GM12878 (cell line): ENCODE data around the gene REPIN1. TPM values are rescaled to one million over a fixed set of nuclear protein-coding genes. Genes with fewer than 3 reads are reported as not detected.

Experiments used
- ATAC-seq: fragments of 200-7000 bp; cut with Tn5 transposase; 3 replicates; pipeline ENCODE4 v1.9.1; 2020; ENCODE audit warnings: mild to moderate bottlenecking, moderate library complexity
- BruUV-seq: library from RNA; stranded (reverse); fragments of 400-500 nt; replicated peaks from 2 replicates; lab custom pipeline; 2021; lab: Mats Ljungman, UMichigan
- CTCF ChIA-PET: fragments of 300-600 bp; sonication (Branson Sonifier 250); formaldehyde crosslinking; extraction: SDS; loops from one replicate; lab custom pipeline; 2021; ENCODE audit warnings: inconsistent platforms; lab: Yijun Ruan, JAX
- POLR2A ChIA-PET: fragments of 350-600 bp; formaldehyde crosslinking; extraction: SDS; loops from one replicate; lab custom pipeline; 2021; ENCODE audit warnings: inconsistent platforms; lab: Charles Lee
- RAD21 ChIA-PET: fragments of 300-600 bp; sonication (Branson Sonifier 250); formaldehyde crosslinking; loops from one replicate; lab custom pipeline; 2023; ENCODE audit warnings: antibody characterized with exemption; ENCODE audit not compliant: unreplicated experiment; lab: Charles Lee
- SMC1A ChIA-PET: fragments of 300-600 bp; sonication (Branson Sonifier 250); formaldehyde crosslinking; loops from one replicate; lab custom pipeline; 2023; ENCODE audit not compliant: unreplicated experiment, uncharacterized antibody; lab: Charles Lee
- DNase-seq: peaks from one replicate; pipeline ENCODE4 v3.0.0-alpha.2; 2011; ENCODE audit warnings: low read depth, low spot score
- FAIRE-seq: peaks from 3 replicates; lab custom pipeline; 2011; peaks lifted over from hg19 to GRCh38; lab: Jason Lieb, UNC
- H2AFZ ChIP-seq: 2 replicates; pipeline ENCODE4 v1.6.0; 2011; ENCODE audit warnings: low read depth, low read length, control low read depth; ENCODE audit not compliant: control insufficient read depth
- H3K27ac ChIP-seq: 2 replicates; pipeline ENCODE4 v1.5.1; 2011; ENCODE audit warnings: control low read depth; ENCODE audit not compliant: control insufficient read depth, insufficient read depth
- H3K27me3 ChIP-seq, 2 experiments: replicated peaks in 1 of 2; 2 replicates each; pipeline versions ENCODE4 v1.6.0 to v1.6.1; 2011; ENCODE audit warnings: low read length in 1 of 2; ENCODE audit not compliant: control insufficient read depth in 2 of 2, insufficient read depth in 2 of 2
- H3K36me3 ChIP-seq, 2 experiments: 2 replicates each; pipeline ENCODE4 v1.5.1; 2011; ENCODE audit warnings: low read length in 1 of 2; ENCODE audit not compliant: control insufficient read depth in 2 of 2, insufficient read depth in 2 of 2
- H3K4me1 ChIP-seq: 2 replicates; pipeline ENCODE4 v1.6.1; 2011; ENCODE audit warnings: mild to moderate bottlenecking, low read length, moderate library complexity, mixed read lengths; ENCODE audit not compliant: control insufficient read depth, insufficient read depth
- H3K4me2 ChIP-seq: 2 replicates; pipeline ENCODE4 v1.6.0; 2011; ENCODE audit warnings: control low read depth; ENCODE audit not compliant: control insufficient read depth, insufficient read depth
- H3K4me3 ChIP-seq: fragments of 200-600 bp; sonication (generic); 2 replicates; pipeline ENCODE4 v1.5.1; 2016
- H3K79me2 ChIP-seq: 2 replicates; pipeline ENCODE4 v1.6.0; 2011; ENCODE audit warnings: low read length; ENCODE audit not compliant: control insufficient read depth, insufficient read depth
- H3K9ac ChIP-seq: 2 replicates; pipeline ENCODE4 v1.8.0; 2011; ENCODE audit warnings: low read length, control low read depth, mixed read lengths; ENCODE audit not compliant: control insufficient read depth, insufficient read depth
- H3K9me3 ChIP-seq: replicated peaks from 3 replicates; pipeline ENCODE4 v1.5.1; 2011; ENCODE audit warnings: mild to moderate bottlenecking, low read length; ENCODE audit not compliant: control insufficient read depth, insufficient read depth
- H4K20me1 ChIP-seq: 2 replicates; pipeline ENCODE4 v1.6.0; 2011; ENCODE audit not compliant: control insufficient read depth, insufficient read depth
- ATF7 ChIP-seq: fragments of 450-650 bp; IDR thresholded peaks from 2 replicates; pipeline ENCODE4 v1.6.1; 2016; ENCODE audit warnings: low read depth, mild to moderate bottlenecking
- CREM ChIP-seq: IDR thresholded peaks from 2 replicates; pipeline ENCODE4 v1.6.1; 2014; ENCODE audit warnings: antibody characterized with exemption, low read depth
- IKZF2 ChIP-seq, 2 experiments: fragments of 450-650 bp; IDR thresholded peaks; 2 replicates each; pipeline ENCODE4 v1.6.1; 2017; ENCODE audit warnings: mild to moderate bottlenecking in 2 of 2, moderate library complexity in 2 of 2
- IRF4 ChIP-seq: IDR thresholded peaks from 2 replicates; pipeline ENCODE4 v1.6.1; 2011; ENCODE audit warnings: low read depth, low read length
- PAX8 ChIP-seq: fragments of 450-650 bp; IDR thresholded peaks from 2 replicates; pipeline ENCODE4 v1.6.1; 2017; ENCODE audit warnings: mild to moderate bottlenecking, moderate library complexity
- SMAD1 ChIP-seq: fragments of 450-650 bp; IDR thresholded peaks from 2 replicates; pipeline ENCODE4 v1.6.1; 2018; ENCODE audit warnings: mild to moderate bottlenecking, low read depth; ENCODE audit not compliant: partially characterized antibody
- ZBTB33 ChIP-seq: fragments of 450-650 bp; IDR thresholded peaks from 2 replicates; pipeline ENCODE4 v1.6.1; 2017; ENCODE audit warnings: mild to moderate bottlenecking
- ZNF274 ChIP-seq: IDR thresholded peaks from one replicate; pipeline ENCODE4 v1.8.0; 2011; ENCODE audit not compliant: insufficient read length, insufficient read depth
- ZNF622 ChIP-seq: fragments of 450-650 bp; IDR thresholded peaks from 2 replicates; pipeline ENCODE4 v1.6.1; 2017; ENCODE audit warnings: mild to moderate bottlenecking, inconsistent platforms
- ZSCAN29 ChIP-seq: fragments of 450-650 bp; IDR thresholded peaks from 2 replicates; pipeline ENCODE4 v1.6.1; 2017; ENCODE audit warnings: mild to moderate bottlenecking, moderate library complexity
- WGBS: methylation state at CpG from one replicate; pipeline ENCODE4 v1.1.6; 2016; ENCODE audit warnings: low lambda C conversion rate; ENCODE audit not compliant: insufficient replicate concordance, insufficient coverage; ENCODE audit errors: missing lambda C conversion rate; 5-methylcytosine and 5-hydroxymethylcytosine counted together
- in situ Hi-C: fragments of 300-500 bp; cut with MboI; formaldehyde crosslinking; loops from 9 replicates; pipeline ENCODE4 v1.14.3; 2018; ENCODE audit warnings: mixed read lengths
- intact Hi-C: fragments of 100-400 bp; cut with micrococcal nuclease; formaldehyde crosslinking; loops from one replicate; pipeline ENCODE4 v1.14.2; 2022; ENCODE audit not compliant: unreplicated experiment
- polyA plus RNA-seq, 11 experiments: library from polyadenylated mRNA; depleted of rRNA in 4 of 11; unstranded in 6 of 11; stranded (reverse) in 5 of 11; fragments of >200 nt; fragmentation: Nextera tagmentation in 4 of 11; fragmentation: Illumina TruSeq in 1 of 11; extraction: Ambion mirVana in 4 of 11; extraction: Trizol in 1 of 11; gene quantifications; 1 replicate in 1 of 11; 2 replicates in 10 of 11; pipeline versions ENCODE4 v1.2.1 to v1.2.3, GENCODE V29; 2011 to 2016; ENCODE audit warnings: inconsistent platforms in 2 of 11, missing spikeins in 2 of 11, low read depth in 1 of 11
- total RNA-seq, 4 experiments: library from RNA; depleted of rRNA in 3 of 4; stranded (reverse); fragments of >200 nt in 3 of 4; fragmentation: Illumina TruSeq in 1 of 4; extraction: Trizol in 1 of 4; gene quantifications; 2 replicates each; pipeline versions ENCODE4 v1.2.1 to v1.2.3, GENCODE V29; 2013 to 2021

The REPIN1 gene
- total and polyA plus RNA-seq, 10 of the 15 experiments (the other 5 are each of a cell fraction or from before 2014, with no cell fraction given): 5.1 to 172 (median 76.9) TPM

GRCh38 chr7:150383710-150384397 is 15.2 kb downstream of the REPIN1 start (continued):
- TF ChIP-seq ZBTB33 (peak; percentile 95), ZNF622 (no peak)

- intact Hi-C loops: no loop called here
- ChIA-PET SMC1A (interaction anchor here (1.0 to 4.7 kb wide), 4 partner anchors 17 to 29 kb away, joined by 4 to 37 read pairs (median 8); a partner anchor contains a TSS), RAD21 (interaction anchor here (0.9 to 1.7 kb wide), 4 partner anchors 11 to 21 kb away, joined by 3 to 5 read pairs (median 4); a partner anchor contains a TSS), POLR2A (interaction anchor here (0.9 to 2.3 kb wide), 6 partner anchors 15 to 47 kb away, joined by 3 to 6 read pairs (median 4); a partner anchor contains a TSS), CTCF (interaction anchor here (0.7 to 2.6 kb wide), 5 partner anchors 11 to 37 kb away, joined by 3 to 12 read pairs (median 4); no protein-coding TSS in a partner anchor)
- Histone ChIP-seq H3K36me3 (peaks cover 6 to 8% of the 10 kb centered on the region in 2 experiments; a peak in 3 of 4 replicates), H3K4me1 (peaks cover 47% of the 10 kb centered on the region), H3K4me2 (peak overlapping the region; percentile 53; the same call in 1 of the 2 replicates), H4K20me1 (no peaks in the 10 kb centered on the region; the same call in 1 of the 2 replicates), H2AFZ (no peak overlapping the region), H3K4me3 (no peak overlapping the region), H3K9ac (no peak overlapping the region), H3K79me2 (peaks cover 48% of the 10 kb centered on the region), H3K27me3 (no peaks in the 10 kb centered on the region), H3K27ac (no peak overlapping the region; the same call in 1 of the 2 replicates), H3K9me3 (no peaks in the 10 kb centered on the region)
- TF ChIP-seq IRF4: no peak
- TF ChIP-seq ZNF274: no peak
- no peak for TF ChIP-seq SMAD1
- no peak for TF ChIP-seq CREM
- no peak for TF ChIP-seq ZSCAN29
- no peak for TF ChIP-seq PAX8
- no peak for TF ChIP-seq ATF7
- no peak for TF ChIP-seq IKZF2 (IDR thresholded peaks at IDR 0.05)
- no TSS peak for BruUV-seq
- in situ Hi-C loops: no loop called here
- ATAC-seq: no peak
- no peak for DNase-seq
- 81% methylated on average over 15 of the region's 15 CpGs for WGBS
- FAIRE-seq: no peak
These were observed 16.0 kb downstream of the REPIN1 start for GRCh38 chr7:150384406-150385301.
